Endothelial cell of umbilical vein (primary cell): ENCODE data around the gene TRMT2B. TPM values are rescaled to one million over a fixed set of nuclear protein-coding genes. Genes with fewer than 3 reads are reported as not detected.

Experiments used
- BruUV-seq: library from RNA; stranded (reverse); fragments of 400-500 nt; replicated peaks from 2 replicates; lab custom pipeline; 2021; lab: Mats Ljungman, UMichigan
- CTCF ChIA-PET: fragments of 300-600, 350-600 bp; sonication (Branson Sonifier 250); formaldehyde crosslinking; loops from one replicate; lab custom pipeline; 2021; ENCODE audit warnings: antibody characterized with exemption, inconsistent platforms; lab: Charles Lee
- POLR2A ChIA-PET: fragments of 300-600, 350-600 bp; sonication (Branson Sonifier 250); formaldehyde crosslinking; loops from one replicate; lab custom pipeline; 2021; ENCODE audit warnings: antibody characterized with exemption, inconsistent platforms; lab: Charles Lee
- DNase-seq: peaks from one replicate; pipeline ENCODE4 v3.0.0-alpha.2; 2011; ENCODE audit warnings: low read depth, low spot score
- FAIRE-seq: peaks from 2 replicates; lab custom pipeline; 2011; peaks lifted over from hg19 to GRCh38; lab: Jason Lieb, UNC
- H2AFZ ChIP-seq: 2 replicates; pipeline ENCODE4 v1.6.0; 2012; ENCODE audit warnings: low read depth, low read length, control low read depth, inconsistent platforms
- H3K27ac ChIP-seq: 2 replicates; pipeline ENCODE4 v1.5.1; 2011; ENCODE audit warnings: low read depth, mild to moderate bottlenecking, control low read depth, low read length, moderate library complexity; ENCODE audit not compliant: insufficient read depth
- H3K27me3 ChIP-seq, 2 experiments: 2 replicates each; pipeline versions ENCODE4 v1.6.0 to v1.6.1; 2011; ENCODE audit warnings: low read length in 2 of 2, mixed read lengths in 1 of 2; ENCODE audit not compliant: control insufficient read depth in 2 of 2, insufficient read depth in 2 of 2
- H3K36me3 ChIP-seq, 2 experiments: 2 replicates in 1 of 2; 3 replicates in 1 of 2; pipeline ENCODE4 v1.5.1; 2011; ENCODE audit warnings: low read length in 2 of 2, mild to moderate bottlenecking in 1 of 2, moderate library complexity in 1 of 2; ENCODE audit not compliant: control insufficient read depth in 2 of 2, insufficient read depth in 2 of 2; ENCODE audit errors: extremely low read depth in 1 of 2
- H3K4me1 ChIP-seq: 3 replicates; pipeline ENCODE4 v1.5.1; 2011; ENCODE audit warnings: mild to moderate bottlenecking, low read length; ENCODE audit not compliant: control insufficient read depth, insufficient read depth; ENCODE audit errors: extremely low read depth
- H3K4me2 ChIP-seq: 2 replicates; pipeline ENCODE4 v1.6.1; 2011; ENCODE audit warnings: low read length, control low read depth, mixed read lengths; ENCODE audit not compliant: insufficient read depth
- H3K4me3 ChIP-seq, 3 experiments: fragments of 200-600 bp in 1 of 3; sonication (generic), shearing (Covaris generic) in 1 of 3; replicated peaks in 1 of 3; 2 replicates each; pipeline ENCODE4 v1.5.1; 2011 to 2016; ENCODE audit warnings: control low read depth in 3 of 3, low read length in 3 of 3, mild to moderate bottlenecking in 2 of 3, inconsistent platforms in 1 of 3, low read depth in 1 of 3, moderate library complexity in 1 of 3; ENCODE audit not compliant: insufficient read depth in 1 of 3
- H3K79me2 ChIP-seq: 2 replicates; pipeline ENCODE4 v1.6.0; 2012; ENCODE audit warnings: low read length, inconsistent platforms; ENCODE audit not compliant: control insufficient read depth, insufficient read depth
- H3K9ac ChIP-seq: replicated peaks from 2 replicates; pipeline ENCODE3; 2011; ENCODE audit warnings: low read length, control low read depth; ENCODE audit not compliant: insufficient read depth; ENCODE audit errors: extremely low read depth
- H3K9me1 ChIP-seq: replicated peaks from 3 replicates; pipeline ENCODE4 v1.6.0; 2011; ENCODE audit warnings: mild to moderate bottlenecking, low read length; ENCODE audit not compliant: control insufficient read depth, insufficient read depth; ENCODE audit errors: extremely low read depth
- H3K9me3 ChIP-seq: replicated peaks from 2 replicates; pipeline ENCODE4 v1.5.1; 2012; ENCODE audit warnings: low read length, inconsistent platforms; ENCODE audit not compliant: control insufficient read depth, insufficient read depth
- H4K20me1 ChIP-seq: replicated peaks from 2 replicates; pipeline ENCODE3; 2011; ENCODE audit warnings: mild to moderate bottlenecking, low read length; ENCODE audit not compliant: control insufficient read depth, insufficient read depth; ENCODE audit errors: extremely low read depth
- CTCF ChIP-seq, 2 donors: IDR thresholded peaks; 1 replicate in 1 of 2; 2 replicates in 1 of 2; pipeline ENCODE4 v1.5.1; 2011; ENCODE audit warnings: low read length in 2 of 2, mild to moderate bottlenecking in 2 of 2, moderate library complexity in 2 of 2, control low read depth in 1 of 2, inconsistent platforms in 1 of 2, low read depth in 1 of 2; ENCODE audit not compliant: insufficient read depth in 1 of 2; ENCODE audit errors: extremely low read depth in 1 of 2
- EZH2 ChIP-seq: IDR thresholded peaks from 2 replicates; pipeline ENCODE4 v1.6.1; 2012; ENCODE audit warnings: borderline replicate concordance, low read depth, mild to moderate bottlenecking, moderate library complexity, low read length, inconsistent platforms; ENCODE audit not compliant: severe bottlenecking
- FOS ChIP-seq: IDR thresholded peaks from 2 replicates; pipeline ENCODE4 v1.6.1; 2011; ENCODE audit warnings: mild to moderate bottlenecking, low read length, moderate library complexity, borderline replicate concordance; ENCODE audit not compliant: insufficient read depth
- GATA2 ChIP-seq: IDR thresholded peaks from 2 replicates; pipeline ENCODE4 v1.7.0; 2011; ENCODE audit warnings: low read depth, mild to moderate bottlenecking, moderate library complexity, mixed read lengths, low read length; ENCODE audit not compliant: insufficient read length, insufficient read depth
- JUN ChIP-seq: IDR thresholded peaks from 2 replicates; pipeline ENCODE4 v1.6.1; 2011; ENCODE audit warnings: borderline replicate concordance, low read depth; ENCODE audit not compliant: insufficient read length, insufficient read depth
- MAX ChIP-seq: IDR thresholded peaks from 2 replicates; pipeline ENCODE4 v1.6.1; 2011; ENCODE audit not compliant: insufficient read depth, insufficient read length
- MYC ChIP-seq: IDR thresholded peaks from one replicate; pipeline ENCODE4 v1.6.1; 2011; ENCODE audit warnings: mild to moderate bottlenecking, low read depth, low read length
- POLR2A ChIP-seq: IDR thresholded peaks from 2 replicates; pipeline ENCODE4 v1.6.1; 2012; ENCODE audit warnings: low read depth, mild to moderate bottlenecking, control low read depth, low read length
- POLR2AphosphoS5 ChIP-seq: IDR thresholded peaks from 2 replicates; pipeline ENCODE4 v1.6.1; 2012; ENCODE audit warnings: low read depth, mild to moderate bottlenecking, control low read depth, low read length, moderate library complexity; ENCODE audit not compliant: insufficient read depth
- dilution Hi-C: fragments of 300-500 bp; cut with MboI; formaldehyde crosslinking; loops from one replicate; pipeline ENCODE4 v1.15.0; 2019; ENCODE audit warnings: low sequenced_read_pairs; ENCODE audit not compliant: extremely low pct_ligation_motif_present
- intact Hi-C: fragments of 100-400 bp; cut with micrococcal nuclease; formaldehyde crosslinking; loops from one replicate; pipeline ENCODE4 v1.10.0; 2022
- polyA plus RNA-seq, 4 experiments: library from polyadenylated mRNA; depleted of rRNA in 3 of 4; stranded (reverse) in 3 of 4; unstranded in 1 of 4; fragments of >200 nt; gene quantifications; 2 replicates each; pipeline versions ENCODE4 v1.2.1 to v1.2.3, GENCODE V29; 2011 to 2012; ENCODE audit warnings: missing spikeins in 1 of 4
- total RNA-seq: library from RNA; stranded (reverse); gene quantifications from 2 replicates; pipeline ENCODE4 v1.2.3, GENCODE V29; 2021

Gene TRMT2B
- total and polyA plus RNA-seq, 2 donors (not counting 3 experiments of a cell fraction or from before 2014, with no cell fraction given): 18.3 to 21.3 TPM

GRCh38 chrX:101071582-101071981, 19.7 kb upstream of the TRMT2B start:
- intact Hi-C loops (no loop called here), dilution Hi-C loops (no loop called here)
- Histone ChIP-seq H3K9ac (no peak overlapping the region), H3K79me2 (no peaks in the 10 kb centered on the region), H3K4me3 (no peak overlapping the region), H3K27me3 (no peaks in the 10 kb centered on the region), H3K9me1 (no peaks in the 10 kb centered on the region), H3K36me3 (no peaks in the 10 kb centered on the region), H3K9me3 (no peaks in the 10 kb centered on the region), H3K4me1 (no peaks in the 10 kb centered on the region), H3K27ac (no peak overlapping the region), H2AFZ (no peak overlapping the region), H3K4me2 (no peak overlapping the region), H4K20me1 (no peaks in the 10 kb centered on the region)
- no TSS peak for BruUV-seq
- ChIA-PET POLR2A (no interaction called here), CTCF (no interaction called here)
- DNase-seq: no peak
- TF ChIP-seq GATA2: no peak
- TF ChIP-seq POLR2AphosphoS5: no peak
- no peak for TF ChIP-seq POLR2A
- TF ChIP-seq JUN: no peak
- TF ChIP-seq FOS: no peak
- no peak for TF ChIP-seq MYC
- no peak for TF ChIP-seq EZH2
- TF ChIP-seq CTCF (IDR thresholded peaks at IDR 0.05; ENCODE audit: extremely low read depth in 1 of 2, insufficient read depth in 1 of 2, low read depth in 1 of 2, low read length in 2 of 2): no peak
- TF ChIP-seq MAX: no peak
- no peak for FAIRE-seq
